ENCODE measurements around the gene HS1BP3. TPM values are rescaled to one million over a fixed set of nuclear protein-coding genes. Genes with fewer than 3 reads are reported as not detected.

Gene HS1BP3
- total and polyA plus RNA-seq, 2 of the 13 experiments (the other 11 are each of a cell fraction or from before 2014, with no cell fraction given): 15.2 to 22.0 TPM

- TF ChIP-seq AHDC1 (CRISPR knock-in tag; IDR thresholded peaks at IDR 0.05; ENCODE audit: borderline replicate concordance) (no peak), CSRNP1 (CRISPR knock-in tag; IDR thresholded peaks at IDR 0.05) (0 out of 2 replicates have a peak, but pooled peaks have one; percentile 17), PRDM4 (CRISPR knock-in tag; IDR thresholded peaks at IDR 0.05; ENCODE audit: borderline replicate concordance) (no peak), ZFP36L1 (CRISPR knock-in tag; IDR thresholded peaks at IDR 0.05) (no peak), NR3C1 (CRISPR knock-in tag; IDR thresholded peaks at IDR 0.05) (no peak), ETV5 (CRISPR knock-in tag; IDR thresholded peaks at IDR 0.05; ENCODE audit: borderline replicate concordance) (no peak), ZNF598 (CRISPR knock-in tag; IDR thresholded peaks at IDR 0.05; ENCODE audit: borderline replicate concordance) (0 out of 2 replicates have a peak, but pooled peaks have one; percentile 15), ZNF563 (CRISPR knock-in tag; IDR thresholded peaks at IDR 0.05) (no peak), MAZ (IDR thresholded peaks at IDR 0.05; ENCODE audit: borderline replicate concordance, low read depth, low read length) (no peak), MAZ (CRISPR knock-in tag; IDR thresholded peaks at IDR 0.05; ENCODE audit: low read depth) (no peak), HDAC2 (CRISPR knock-in tag; IDR thresholded peaks at IDR 0.05) (0 out of 2 replicates have a peak, but pooled peaks have one; percentile 9), JARID2 (CRISPR knock-in tag; IDR thresholded peaks at IDR 0.05; ENCODE audit: insufficient replicate concordance) (no peak), ZKSCAN8 (CRISPR knock-in tag; IDR thresholded peaks at IDR 0.05; ENCODE audit: borderline replicate concordance) (no peak), ZBTB1 (CRISPR knock-in tag; IDR thresholded peaks at IDR 0.05; ENCODE audit: borderline replicate concordance) (no peak), RARG (CRISPR knock-in tag; IDR thresholded peaks at IDR 0.05; ENCODE audit: low read depth) (no peak), ZFP1 (CRISPR knock-in tag; IDR thresholded peaks at IDR 0.05) (0 out of 2 replicates have a peak, but pooled peaks have one; percentile 9), ZBTB39 (CRISPR knock-in tag; IDR thresholded peaks at IDR 0.05) (no peak), KDM2A (CRISPR knock-in tag; IDR thresholded peaks at IDR 0.05; ENCODE audit: borderline replicate concordance, low read depth) (no peak)
Observed at GRCh38 chr2:20650393-20650876, 463 bp downstream of the HS1BP3 start (continued).

All from HepG2 (cell line).